Endothelial cell of umbilical vein (primary cell): ENCODE results near the gene NLGN1. TPM values are rescaled to one million over a fixed set of nuclear protein-coding genes. Genes with fewer than 3 reads are reported as not detected.

Source experiments
- BruUV-seq: library from RNA; stranded (reverse); fragments of 400-500 nt; replicated peaks from 2 replicates; lab custom pipeline; 2021; lab: Mats Ljungman, UMichigan
- CTCF ChIA-PET: fragments of 300-600, 350-600 bp; sonication (Branson Sonifier 250); formaldehyde crosslinking; loops from one replicate; lab custom pipeline; 2021; ENCODE audit warnings: antibody characterized with exemption, inconsistent platforms; lab: Charles Lee
- POLR2A ChIA-PET: fragments of 300-600, 350-600 bp; sonication (Branson Sonifier 250); formaldehyde crosslinking; loops from one replicate; lab custom pipeline; 2021; ENCODE audit warnings: antibody characterized with exemption, inconsistent platforms; lab: Charles Lee
- DNase-seq: peaks from one replicate; pipeline ENCODE4 v3.0.0-alpha.2; 2011; ENCODE audit warnings: low read depth, low spot score
- FAIRE-seq: peaks from 2 replicates; lab custom pipeline; 2011; peaks lifted over from hg19 to GRCh38; lab: Jason Lieb, UNC
- H2AFZ ChIP-seq: 2 replicates; pipeline ENCODE4 v1.6.0; 2012; ENCODE audit warnings: low read depth, low read length, control low read depth, inconsistent platforms
- H3K27ac ChIP-seq: 2 replicates; pipeline ENCODE4 v1.5.1; 2011; ENCODE audit warnings: low read depth, mild to moderate bottlenecking, control low read depth, low read length, moderate library complexity; ENCODE audit not compliant: insufficient read depth
- H3K27me3 ChIP-seq, 2 experiments: 2 replicates each; pipeline versions ENCODE4 v1.6.0 to v1.6.1; 2011; ENCODE audit warnings: low read length in 2 of 2, mixed read lengths in 1 of 2; ENCODE audit not compliant: control insufficient read depth in 2 of 2, insufficient read depth in 2 of 2
- H3K36me3 ChIP-seq, 2 experiments: 2 replicates in 1 of 2; 3 replicates in 1 of 2; pipeline ENCODE4 v1.5.1; 2011; ENCODE audit warnings: low read length in 2 of 2, mild to moderate bottlenecking in 1 of 2, moderate library complexity in 1 of 2; ENCODE audit not compliant: control insufficient read depth in 2 of 2, insufficient read depth in 2 of 2; ENCODE audit errors: extremely low read depth in 1 of 2
- H3K4me1 ChIP-seq: 3 replicates; pipeline ENCODE4 v1.5.1; 2011; ENCODE audit warnings: mild to moderate bottlenecking, low read length; ENCODE audit not compliant: control insufficient read depth, insufficient read depth; ENCODE audit errors: extremely low read depth
- H3K4me2 ChIP-seq: 2 replicates; pipeline ENCODE4 v1.6.1; 2011; ENCODE audit warnings: low read length, control low read depth, mixed read lengths; ENCODE audit not compliant: insufficient read depth
- H3K4me3 ChIP-seq, 3 experiments: fragments of 200-600 bp in 1 of 3; sonication (generic), shearing (Covaris generic) in 1 of 3; replicated peaks in 1 of 3; 2 replicates each; pipeline ENCODE4 v1.5.1; 2011 to 2016; ENCODE audit warnings: control low read depth in 3 of 3, low read length in 3 of 3, mild to moderate bottlenecking in 2 of 3, inconsistent platforms in 1 of 3, low read depth in 1 of 3, moderate library complexity in 1 of 3; ENCODE audit not compliant: insufficient read depth in 1 of 3
- H3K79me2 ChIP-seq: 2 replicates; pipeline ENCODE4 v1.6.0; 2012; ENCODE audit warnings: low read length, inconsistent platforms; ENCODE audit not compliant: control insufficient read depth, insufficient read depth
- H3K9ac ChIP-seq: replicated peaks from 2 replicates; pipeline ENCODE3; 2011; ENCODE audit warnings: low read length, control low read depth; ENCODE audit not compliant: insufficient read depth; ENCODE audit errors: extremely low read depth
- H3K9me1 ChIP-seq: replicated peaks from 3 replicates; pipeline ENCODE4 v1.6.0; 2011; ENCODE audit warnings: mild to moderate bottlenecking, low read length; ENCODE audit not compliant: control insufficient read depth, insufficient read depth; ENCODE audit errors: extremely low read depth
- H3K9me3 ChIP-seq: replicated peaks from 2 replicates; pipeline ENCODE4 v1.5.1; 2012; ENCODE audit warnings: low read length, inconsistent platforms; ENCODE audit not compliant: control insufficient read depth, insufficient read depth
- H4K20me1 ChIP-seq: replicated peaks from 2 replicates; pipeline ENCODE3; 2011; ENCODE audit warnings: mild to moderate bottlenecking, low read length; ENCODE audit not compliant: control insufficient read depth, insufficient read depth; ENCODE audit errors: extremely low read depth
- EZH2 ChIP-seq: IDR thresholded peaks from 2 replicates; pipeline ENCODE4 v1.6.1; 2012; ENCODE audit warnings: borderline replicate concordance, low read depth, mild to moderate bottlenecking, moderate library complexity, low read length, inconsistent platforms; ENCODE audit not compliant: severe bottlenecking
- FOS ChIP-seq: IDR thresholded peaks from 2 replicates; pipeline ENCODE4 v1.6.1; 2011; ENCODE audit warnings: mild to moderate bottlenecking, low read length, moderate library complexity, borderline replicate concordance; ENCODE audit not compliant: insufficient read depth
- GATA2 ChIP-seq: IDR thresholded peaks from 2 replicates; pipeline ENCODE4 v1.7.0; 2011; ENCODE audit warnings: low read depth, mild to moderate bottlenecking, moderate library complexity, mixed read lengths, low read length; ENCODE audit not compliant: insufficient read length, insufficient read depth
- JUN ChIP-seq: IDR thresholded peaks from 2 replicates; pipeline ENCODE4 v1.6.1; 2011; ENCODE audit warnings: borderline replicate concordance, low read depth; ENCODE audit not compliant: insufficient read length, insufficient read depth
- MYC ChIP-seq: IDR thresholded peaks from one replicate; pipeline ENCODE4 v1.6.1; 2011; ENCODE audit warnings: mild to moderate bottlenecking, low read depth, low read length
- POLR2A ChIP-seq: IDR thresholded peaks from 2 replicates; pipeline ENCODE4 v1.6.1; 2012; ENCODE audit warnings: low read depth, mild to moderate bottlenecking, control low read depth, low read length
- POLR2AphosphoS5 ChIP-seq: IDR thresholded peaks from 2 replicates; pipeline ENCODE4 v1.6.1; 2012; ENCODE audit warnings: low read depth, mild to moderate bottlenecking, control low read depth, low read length, moderate library complexity; ENCODE audit not compliant: insufficient read depth
- dilution Hi-C: fragments of 300-500 bp; cut with MboI; formaldehyde crosslinking; loops from one replicate; pipeline ENCODE4 v1.15.0; 2019; ENCODE audit warnings: low sequenced_read_pairs; ENCODE audit not compliant: extremely low pct_ligation_motif_present
- intact Hi-C: fragments of 100-400 bp; cut with micrococcal nuclease; formaldehyde crosslinking; loops from one replicate; pipeline ENCODE4 v1.10.0; 2022
- polyA plus RNA-seq, 4 experiments: library from polyadenylated mRNA; depleted of rRNA in 3 of 4; stranded (reverse) in 3 of 4; unstranded in 1 of 4; fragments of >200 nt; gene quantifications; 2 replicates each; pipeline versions ENCODE4 v1.2.1 to v1.2.3, GENCODE V29; 2011 to 2012; ENCODE audit warnings: missing spikeins in 1 of 4
- total RNA-seq: library from RNA; stranded (reverse); gene quantifications from 2 replicates; pipeline ENCODE4 v1.2.3, GENCODE V29; 2021
- TF ChIP-seq, protein P1 (sequence below), 2 donors: IDR thresholded peaks; 1 replicate in 1 of 2; 2 replicates in 1 of 2; pipeline ENCODE4 v1.5.1; 2011; ENCODE audit warnings: low read length in 2 of 2, mild to moderate bottlenecking in 2 of 2, moderate library complexity in 2 of 2, control low read depth in 1 of 2, inconsistent platforms in 1 of 2, low read depth in 1 of 2; ENCODE audit not compliant: insufficient read depth in 1 of 2; ENCODE audit errors: extremely low read depth in 1 of 2
- TF ChIP-seq, protein P2 (sequence below): IDR thresholded peaks from 2 replicates; pipeline ENCODE4 v1.6.1; 2011; ENCODE audit not compliant: insufficient read depth, insufficient read length

The NLGN1 gene
- total and polyA plus RNA-seq, 2 donors (not counting 3 experiments of a cell fraction or from before 2014, with no cell fraction given), result 7.9 to 16.3 TPM

DNA sequence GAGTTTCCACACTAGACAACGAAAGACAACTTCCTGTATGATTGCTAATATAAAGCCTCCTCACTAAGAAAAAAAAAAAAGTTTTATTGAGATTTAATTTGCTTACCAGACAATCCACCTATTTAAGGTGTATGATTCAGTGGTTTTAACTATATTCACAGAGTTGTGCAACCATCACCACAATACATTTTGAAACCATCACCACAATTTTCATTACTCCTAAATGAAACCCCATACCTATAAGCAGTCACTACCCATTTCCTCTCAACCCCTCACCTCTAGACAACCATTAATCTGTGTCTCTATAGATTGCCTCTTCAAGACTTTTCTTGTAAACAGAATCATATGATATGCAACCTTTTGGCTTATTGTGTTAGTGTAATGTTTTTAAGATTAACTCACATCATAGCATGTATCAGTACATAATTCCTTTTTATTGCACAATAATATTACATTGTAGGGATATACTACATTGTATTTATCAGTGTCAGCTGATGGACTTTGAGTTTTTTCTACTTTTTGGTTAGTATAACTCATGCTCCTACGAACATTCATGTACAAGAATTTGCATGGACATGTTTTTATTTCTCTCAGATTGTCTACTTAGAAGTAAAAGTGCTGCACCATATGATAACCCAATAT, 339.7 kb downstream of the NLGN1 start:
- H3K9me3 ChIP-seq, result no peaks in the 10 kb centered on the region
- no peak overlapping the region for H3K4me3 ChIP-seq
- no peaks in the 10 kb centered on the region for H4K20me1 ChIP-seq
- H3K4me2 ChIP-seq, result no peak overlapping the region
- no peaks in the 10 kb centered on the region for H3K9me1 ChIP-seq
- DNase-seq (no peak), FAIRE-seq (no peak)
- TF ChIP-seq POLR2A (no peak), GATA2 (no peak), EZH2 (no peak), JUN (no peak), FOS (no peak), MYC (no peak), POLR2AphosphoS5 (no peak)
- TF ChIP-seq, protein P1, sequence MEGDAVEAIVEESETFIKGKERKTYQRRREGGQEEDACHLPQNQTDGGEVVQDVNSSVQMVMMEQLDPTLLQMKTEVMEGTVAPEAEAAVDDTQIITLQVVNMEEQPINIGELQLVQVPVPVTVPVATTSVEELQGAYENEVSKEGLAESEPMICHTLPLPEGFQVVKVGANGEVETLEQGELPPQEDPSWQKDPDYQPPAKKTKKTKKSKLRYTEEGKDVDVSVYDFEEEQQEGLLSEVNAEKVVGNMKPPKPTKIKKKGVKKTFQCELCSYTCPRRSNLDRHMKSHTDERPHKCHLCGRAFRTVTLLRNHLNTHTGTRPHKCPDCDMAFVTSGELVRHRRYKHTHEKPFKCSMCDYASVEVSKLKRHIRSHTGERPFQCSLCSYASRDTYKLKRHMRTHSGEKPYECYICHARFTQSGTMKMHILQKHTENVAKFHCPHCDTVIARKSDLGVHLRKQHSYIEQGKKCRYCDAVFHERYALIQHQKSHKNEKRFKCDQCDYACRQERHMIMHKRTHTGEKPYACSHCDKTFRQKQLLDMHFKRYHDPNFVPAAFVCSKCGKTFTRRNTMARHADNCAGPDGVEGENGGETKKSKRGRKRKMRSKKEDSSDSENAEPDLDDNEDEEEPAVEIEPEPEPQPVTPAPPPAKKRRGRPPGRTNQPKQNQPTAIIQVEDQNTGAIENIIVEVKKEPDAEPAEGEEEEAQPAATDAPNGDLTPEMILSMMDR (IDR thresholded peaks at IDR 0.05; ENCODE audit: extremely low read depth in 1 of 2, insufficient read depth in 1 of 2, low read depth in 1 of 2, low read length in 2 of 2), result no peak
- TF ChIP-seq, protein P2, sequence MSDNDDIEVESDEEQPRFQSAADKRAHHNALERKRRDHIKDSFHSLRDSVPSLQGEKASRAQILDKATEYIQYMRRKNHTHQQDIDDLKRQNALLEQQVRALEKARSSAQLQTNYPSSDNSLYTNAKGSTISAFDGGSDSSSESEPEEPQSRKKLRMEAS, result no peak
- no peak overlapping the region for H3K27ac ChIP-seq
- no peaks in the 10 kb centered on the region for H3K79me2 ChIP-seq
- no peaks in the 10 kb centered on the region for H3K36me3 ChIP-seq
- H3K4me1 ChIP-seq, result peaks cover 52% of the 10 kb centered on the region
- ChIA-PET POLR2A (no interaction called here), CTCF (no interaction called here)
- no peak overlapping the region for H2AFZ ChIP-seq
- no peaks in the 10 kb centered on the region for H3K27me3 ChIP-seq
- intact Hi-C loops (no loop called here), dilution Hi-C loops (no loop called here)
- no TSS peak for BruUV-seq
- no peak overlapping the region for H3K9ac ChIP-seq
